ENCODE measurements around the gene COL4A2. TPM values are rescaled to one million over a fixed set of nuclear protein-coding genes. Genes with fewer than 3 reads are reported as not detected.

Gene COL4A2
- total RNA-seq, 1 donor from 2014 or later = 1,414 TPM

- H3K4me1 Mint-ChIP-seq (ENCODE audit: low read depth, unreplicated experiment) = peaks cover 55% of the 10 kb centered on the region
- H3K36me3 ChIP-seq (ENCODE audit: insufficient read depth, low read length) = peaks cover 25% of the 10 kb centered on the region
- no peaks in the 10 kb centered on the region for H3K9me3 Mint-ChIP-seq (ENCODE audit: unreplicated experiment)
- H3K4me3 ChIP-seq (ENCODE audit: insufficient read depth, low read depth, low read length) = no peak overlapping the region
- H3K4me2 ChIP-seq (ENCODE audit: low read length) = peak overlapping the region; percentile 98
- H3K27ac ChIP-seq (ENCODE audit: low read depth, low read length) = peak overlapping the region; percentile 38
- peak overlapping the region; percentile 61 for H3K4me3 Mint-ChIP-seq (ENCODE audit: unreplicated experiment)
- peaks cover 30% of the 10 kb centered on the region for H3K36me3 Mint-ChIP-seq (ENCODE audit: low read depth, unreplicated experiment)
- DNase-seq (ENCODE audit: low read depth) = peak; percentile 79
- TF ChIP-seq EZH2 (IDR thresholded peaks at IDR 0.05; ENCODE audit: insufficient read depth, low read length) (no peak), CTCF (IDR thresholded peaks at IDR 0.05; ENCODE audit: insufficient read depth, low read depth, low read length) (no peak)
- peaks cover 100% of the 10 kb centered on the region for H3K79me2 ChIP-seq (ENCODE audit: insufficient read depth, low read length)
- H3K27me3 ChIP-seq (ENCODE audit: insufficient read depth, low read length) = no peaks in the 10 kb centered on the region
- peaks cover 47% of the 10 kb centered on the region for H3K4me1 ChIP-seq (ENCODE audit: insufficient read depth, low read length)
- H4K20me1 ChIP-seq (ENCODE audit: insufficient read depth, low read length) = peaks cover 93% of the 10 kb centered on the region
- H3K27me3 Mint-ChIP-seq (ENCODE audit: low read depth, unreplicated experiment) = no peaks in the 10 kb centered on the region
- FAIRE-seq = peak; percentile 95
- H2AFZ ChIP-seq (ENCODE audit: low read depth, low read length) = no peak overlapping the region
- no peaks in the 10 kb centered on the region for H3K9me3 ChIP-seq (ENCODE audit: insufficient read depth, low read depth, low read length)
- peak overlapping the region; percentile 38 for H3K9ac ChIP-seq (ENCODE audit: low read length)
- peak overlapping the region; percentile 4 for H3K27ac Mint-ChIP-seq (ENCODE audit: unreplicated experiment)
Measured at GRCh38 chr13:110301606-110302553, 5.2 kb upstream of the COL4A2 start.

- H3K9ac ChIP-seq (ENCODE audit: low read length) = peak overlapping the region; percentile 97
- peaks cover 52% of the 10 kb centered on the region for H3K4me1 Mint-ChIP-seq (ENCODE audit: low read depth, unreplicated experiment)
- peak overlapping the region; percentile 95 for H3K4me3 Mint-ChIP-seq (ENCODE audit: unreplicated experiment)
- H3K79me2 ChIP-seq (ENCODE audit: insufficient read depth, low read length) = peaks cover 100% of the 10 kb centered on the region
- H3K36me3 Mint-ChIP-seq (ENCODE audit: low read depth, unreplicated experiment) = peaks cover 30% of the 10 kb centered on the region
- H3K4me1 ChIP-seq (ENCODE audit: insufficient read depth, low read length) = peaks cover 47% of the 10 kb centered on the region
- H3K9me3 Mint-ChIP-seq (ENCODE audit: unreplicated experiment) = no peaks in the 10 kb centered on the region
- peaks cover 85% of the 10 kb centered on the region for H4K20me1 ChIP-seq (ENCODE audit: insufficient read depth, low read length)
- peaks cover 24% of the 10 kb centered on the region for H3K36me3 ChIP-seq (ENCODE audit: insufficient read depth, low read length)
- FAIRE-seq = peak; percentile 5
- no peaks in the 10 kb centered on the region for H3K27me3 Mint-ChIP-seq (ENCODE audit: low read depth, unreplicated experiment)
- TF ChIP-seq CTCF (IDR thresholded peaks at IDR 0.05; ENCODE audit: insufficient read depth, low read depth, low read length) (no peak), EZH2 (IDR thresholded peaks at IDR 0.05; ENCODE audit: insufficient read depth, low read length) (no peak)
- H3K27me3 ChIP-seq (ENCODE audit: insufficient read depth, low read length) = no peaks in the 10 kb centered on the region
- H3K9me3 ChIP-seq (ENCODE audit: insufficient read depth, low read depth, low read length) = no peaks in the 10 kb centered on the region
- no peak overlapping the region for H3K27ac ChIP-seq (ENCODE audit: low read depth, low read length)
- DNase-seq (ENCODE audit: low read depth) = no peak
- peak overlapping the region; percentile 95 for H3K4me3 ChIP-seq (ENCODE audit: insufficient read depth, low read depth, low read length)
- peak overlapping the region; percentile 16 for H3K27ac Mint-ChIP-seq (ENCODE audit: unreplicated experiment)
- H2AFZ ChIP-seq (ENCODE audit: low read depth, low read length) = no peak overlapping the region
- H3K4me2 ChIP-seq (ENCODE audit: low read length) = peak overlapping the region; percentile 98
Measured at GRCh38 chr13:110302997-110303396, 4.1 kb upstream of the COL4A2 start.

Measured in astrocyte (in vitro differentiated cells and primary cell).